Stimulated activated CD4-positive, alpha-beta T cell treated with anti-CD3 and anti-CD28 coated beads, Interleukin-12 subunit alpha, Interleukin-12 subunit beta, amount 100 ng/mL, for 4 hours (primary cell): Measurements from ENCODE around the gene TMOD4.
A peak's percentile ranks its signal among the peaks of the same experiment; 100 is the strongest.

Source experiments
- DNase-seq: peaks from one replicate; pipeline ENCODE4 v3.0.0-alpha.2; 2020

Gene TMOD4

DNA sequence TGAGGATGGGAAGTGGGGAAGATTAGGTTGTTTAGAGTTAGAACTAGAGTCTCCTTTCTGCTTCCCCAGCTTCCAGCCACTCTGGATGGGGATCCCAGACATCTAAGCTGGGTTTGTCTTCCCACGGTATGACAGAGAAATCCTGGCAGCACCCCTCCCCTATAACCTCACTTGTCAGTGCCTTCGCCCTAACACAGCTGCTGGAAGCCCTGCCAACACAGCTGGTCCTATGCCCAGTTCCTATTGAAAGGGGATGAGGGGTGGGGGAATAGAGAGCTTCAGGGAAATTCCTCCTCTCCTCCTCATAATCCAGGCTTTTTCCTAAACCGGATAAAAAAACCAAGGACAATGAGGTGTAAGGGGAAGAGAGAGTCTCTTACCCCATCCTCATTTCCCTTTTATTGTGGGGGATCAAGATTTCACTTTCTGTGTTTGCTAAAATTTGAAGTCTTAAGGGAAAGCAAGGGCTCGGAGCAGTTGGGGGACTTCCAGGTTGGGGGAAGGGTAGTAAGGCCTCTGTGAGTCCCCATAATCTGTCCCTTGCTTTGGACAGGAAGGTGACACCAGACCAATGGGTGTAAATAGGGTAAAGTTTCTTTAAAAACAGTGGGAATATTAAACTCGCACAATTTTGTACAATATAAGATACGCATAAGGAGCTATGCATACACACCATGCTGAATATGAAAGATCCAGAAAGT is 590 bp downstream of the TMOD4 start:
- DNase-seq: no peak

DNA sequence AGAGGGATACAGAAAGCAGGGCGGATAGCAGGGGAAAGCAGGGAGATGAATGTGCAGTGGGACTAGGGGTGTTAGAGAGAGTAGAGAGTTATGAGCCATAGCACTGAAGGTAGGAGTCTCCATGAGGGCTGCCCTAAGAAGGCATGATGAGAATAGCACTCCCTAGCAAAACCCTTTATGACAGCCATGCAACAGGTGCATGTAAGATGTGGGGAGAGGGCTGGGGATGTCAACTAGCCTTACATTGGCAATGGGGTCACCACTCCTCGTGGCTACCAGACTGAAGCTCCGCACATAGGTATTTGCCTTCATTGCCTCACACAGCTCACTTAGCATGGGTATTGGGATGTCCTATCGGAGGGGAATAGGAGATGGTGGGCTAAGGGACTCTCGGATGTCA is 4.6 kb downstream of the TMOD4 start:
- no peak for DNase-seq

DNA sequence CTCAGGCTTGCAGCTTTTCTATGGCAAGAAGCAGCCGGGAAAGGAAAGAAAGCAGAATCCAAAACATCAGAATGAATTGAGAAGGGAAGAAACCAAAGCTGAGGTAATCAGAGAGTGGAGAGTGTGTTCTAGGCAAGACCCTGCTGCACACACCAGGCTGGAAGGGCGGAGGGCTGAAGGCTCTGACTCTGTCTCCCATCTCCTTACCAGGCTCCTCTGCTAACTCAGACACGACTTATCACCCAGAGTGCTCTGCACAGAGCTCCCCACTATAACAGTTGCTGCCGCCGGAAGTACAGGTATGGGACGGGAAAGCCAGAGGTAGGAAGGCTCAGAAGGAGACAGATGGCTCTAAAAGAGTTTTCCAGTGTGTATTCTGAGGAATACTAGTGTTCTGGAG is 8.7 kb downstream of the TMOD4 start:
- no peak for DNase-seq

DNA sequence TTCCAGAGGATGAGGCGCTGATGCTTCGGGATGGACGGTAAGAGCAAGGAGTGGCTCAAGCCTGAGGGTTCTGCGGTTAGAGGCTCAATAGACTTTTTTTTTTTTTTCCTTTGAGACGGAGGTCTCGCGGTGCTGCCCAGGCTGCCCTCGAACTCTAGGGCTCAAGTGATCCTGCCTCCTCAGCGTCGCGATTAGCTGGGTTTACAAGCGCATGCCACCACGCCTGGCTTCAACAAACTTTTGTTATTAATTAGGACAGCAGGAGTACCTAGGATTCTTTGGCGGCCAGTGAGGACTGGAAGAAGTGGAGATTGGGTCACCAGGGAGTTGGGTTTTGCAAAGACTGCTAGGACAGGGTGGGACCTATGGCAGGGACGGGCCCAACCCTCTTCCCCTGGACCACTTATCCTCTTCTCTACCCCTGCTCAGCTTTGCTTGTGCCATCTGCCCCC is 9.2 kb downstream of the TMOD4 start:
- no peak for DNase-seq

DNA sequence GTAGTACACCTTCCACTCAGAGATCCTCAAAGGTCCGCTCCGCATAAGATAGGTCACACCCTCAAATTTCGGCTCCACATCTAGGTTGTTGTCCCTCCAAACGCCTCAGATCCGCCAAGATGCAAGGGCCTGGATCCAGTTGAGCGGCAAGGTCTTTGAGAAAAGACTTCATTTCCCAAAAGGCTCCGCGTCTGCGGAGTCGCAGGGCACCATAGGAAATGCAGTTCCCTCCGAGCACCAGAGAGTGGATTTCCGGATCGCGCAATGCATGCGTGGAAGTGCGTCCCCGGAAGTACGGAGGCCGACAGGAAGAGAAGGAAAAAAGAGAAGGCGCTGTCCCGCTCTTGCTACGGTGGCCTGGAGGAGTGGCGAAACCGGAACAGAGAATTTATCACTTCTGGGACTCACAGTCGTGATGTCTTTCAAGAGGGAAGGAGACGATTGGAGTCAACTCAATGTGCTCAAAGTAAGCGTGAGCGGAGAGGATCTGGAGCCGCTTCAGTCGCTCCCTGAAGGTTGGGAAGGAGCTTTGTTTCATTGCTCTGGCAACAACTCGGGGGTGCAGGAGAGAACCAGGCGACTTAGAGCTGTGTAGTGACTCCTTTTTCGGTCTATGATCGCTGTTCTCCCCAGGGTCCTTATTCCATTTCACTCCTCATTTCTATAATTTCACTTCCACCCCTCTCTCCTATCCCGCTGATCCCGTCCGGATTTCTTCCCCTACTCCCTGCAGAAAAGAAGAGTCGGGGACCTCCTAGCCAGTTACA is 9.9 kb downstream of the TMOD4 start, which contains the start of the genes LYSMD1 and SCNM1:
TSS of gene LYSMD1 (minus strand) at position 165 of the 767 bp plus-strand sequence. CDS start 644 bp downstream, outside the sequence.
TSS of gene SCNM1 (plus strand) at position 407 of the 767 bp plus-strand sequence. CDS start at position 416, 9 bp downstream.
- peak; percentile 90 for DNase-seq

DNA sequence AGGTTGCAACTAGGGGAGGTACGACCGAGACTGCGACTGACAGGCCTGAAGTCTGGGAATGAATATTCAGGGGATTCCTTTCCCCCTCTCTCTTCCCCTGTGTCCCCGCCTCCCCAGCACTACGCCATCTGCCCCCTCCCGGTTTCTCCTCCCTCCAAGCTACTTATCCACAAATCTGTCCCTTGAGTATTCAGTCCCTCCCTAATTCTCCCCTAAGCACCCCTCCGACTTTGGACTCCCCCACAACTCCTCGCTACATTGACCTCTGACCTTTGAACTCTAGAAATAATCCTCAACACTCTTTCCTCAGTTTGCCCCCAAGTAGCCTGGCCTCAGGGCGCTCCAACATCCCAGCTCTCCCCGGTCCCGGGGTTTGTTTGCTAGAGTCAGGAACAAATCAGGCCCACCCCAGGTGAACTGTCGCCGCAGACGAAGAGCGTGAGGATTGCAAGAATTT is 10.5 kb downstream of the TMOD4 start:
- DNase-seq: no peak

DNA sequence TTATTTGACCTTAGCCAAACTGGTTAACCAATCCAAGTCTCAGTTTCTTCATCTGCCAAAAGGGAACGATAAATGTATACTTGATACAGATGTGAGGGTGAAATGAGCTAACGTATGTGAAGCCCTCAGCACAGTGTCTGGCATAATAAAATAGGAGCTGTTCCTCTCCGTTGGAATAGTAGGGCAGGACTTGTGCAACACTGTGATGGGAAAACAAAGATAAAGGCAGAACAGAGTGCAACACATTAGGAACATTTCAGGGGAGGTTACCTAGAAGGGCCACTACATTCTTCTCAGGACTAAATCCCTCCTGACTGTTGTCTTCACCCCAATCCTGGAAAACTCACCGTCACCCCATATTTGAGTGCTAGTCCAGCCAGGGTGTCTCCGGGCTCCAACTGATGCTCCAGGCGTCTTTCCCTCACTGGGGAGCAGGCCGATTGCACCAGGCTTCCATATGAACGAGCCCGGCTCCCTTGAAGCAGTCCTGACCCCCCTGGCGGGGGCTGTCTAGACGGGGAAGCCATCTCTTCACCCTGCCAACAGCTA is 11.0 kb downstream of the TMOD4 start:
- DNase-seq: no peak

DNA sequence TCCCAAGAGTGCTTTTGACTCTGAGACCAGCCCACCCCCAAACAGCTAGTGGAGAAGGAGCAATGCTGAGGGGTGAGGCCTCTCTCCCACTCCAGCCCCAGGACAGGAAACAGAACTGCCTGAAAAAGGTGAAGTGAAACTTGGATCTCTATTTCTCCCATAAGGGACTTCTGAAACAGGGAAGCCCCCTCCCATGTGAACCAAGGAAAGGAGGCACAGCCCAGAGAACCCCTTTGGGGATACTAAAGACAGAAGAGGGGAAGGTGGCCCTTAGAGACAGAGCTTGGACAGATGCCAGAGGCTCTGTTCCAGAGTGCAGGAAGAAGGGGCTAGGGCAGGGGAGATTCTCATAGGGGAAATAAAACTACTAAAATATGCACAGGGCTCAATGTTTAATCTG is 16.4 kb downstream of the TMOD4 start:
- no peak for DNase-seq

DNA sequence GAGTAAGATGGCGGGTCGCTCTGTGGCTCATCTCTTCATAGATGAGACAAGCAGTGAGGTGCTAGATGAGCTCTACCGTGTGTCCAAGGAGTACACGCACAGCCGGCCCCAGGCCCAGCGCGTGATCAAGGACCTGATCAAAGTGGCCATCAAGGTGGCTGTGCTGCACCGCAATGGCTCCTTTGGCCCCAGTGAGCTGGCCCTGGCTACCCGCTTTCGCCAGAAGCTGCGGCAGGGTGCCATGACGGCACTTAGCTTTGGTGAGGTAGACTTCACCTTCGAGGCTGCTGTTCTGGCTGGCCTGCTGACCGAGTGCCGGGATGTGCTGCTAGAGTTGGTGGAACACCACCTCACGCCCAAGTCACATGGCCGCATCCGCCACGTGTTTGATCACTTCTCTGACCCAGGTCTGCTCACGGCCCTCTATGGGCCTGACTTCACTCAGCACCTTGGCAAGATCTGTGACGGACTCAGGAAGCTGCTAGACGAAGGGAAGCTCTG is 17.0 kb downstream of the TMOD4 start:
- no peak for DNase-seq

DNA sequence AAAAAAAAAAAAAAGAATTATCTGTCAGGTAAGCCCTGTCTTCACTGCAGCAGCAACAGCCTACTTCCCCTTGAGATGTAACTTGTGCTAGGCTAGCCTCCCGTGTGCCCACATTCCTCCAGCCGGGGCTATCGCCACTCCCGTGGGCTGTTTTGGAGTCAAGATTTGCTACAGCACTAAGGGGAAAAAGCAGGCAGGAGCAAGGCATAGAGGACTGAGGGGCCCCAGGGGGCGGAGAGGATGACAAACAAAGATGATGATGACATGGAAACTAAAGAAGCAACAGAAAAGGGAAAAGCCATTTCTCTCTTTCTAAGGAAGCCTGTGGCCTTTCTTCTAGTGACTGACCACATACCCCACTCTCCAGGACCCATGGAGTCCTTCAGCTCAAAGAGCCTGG is 17.5 kb downstream of the TMOD4 start:
- DNase-seq: peak; percentile 50

DNA sequence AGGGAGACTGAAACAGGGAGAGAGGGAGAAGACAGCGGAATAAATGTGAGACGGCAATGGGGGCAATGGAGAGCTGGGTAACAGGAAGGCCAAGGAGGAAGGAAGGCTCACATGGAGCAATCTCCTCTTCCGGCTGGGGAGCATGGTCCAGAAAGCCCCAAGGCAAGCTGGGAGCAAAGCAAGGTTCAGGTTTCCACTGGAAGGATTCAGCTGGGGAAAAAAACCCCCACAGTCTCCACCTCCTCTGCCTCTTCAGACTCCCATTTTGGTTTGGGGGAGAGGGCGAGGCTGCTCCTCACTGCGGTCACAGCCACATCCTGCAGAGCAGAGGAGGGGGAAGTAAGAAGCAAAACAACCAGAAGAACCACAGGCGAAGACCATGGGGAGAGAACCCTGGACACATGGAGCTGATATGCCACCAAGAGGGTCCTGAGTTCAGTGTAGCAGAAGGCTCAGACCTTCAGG is 18.7 kb downstream of the TMOD4 start:
- no peak for DNase-seq

DNA sequence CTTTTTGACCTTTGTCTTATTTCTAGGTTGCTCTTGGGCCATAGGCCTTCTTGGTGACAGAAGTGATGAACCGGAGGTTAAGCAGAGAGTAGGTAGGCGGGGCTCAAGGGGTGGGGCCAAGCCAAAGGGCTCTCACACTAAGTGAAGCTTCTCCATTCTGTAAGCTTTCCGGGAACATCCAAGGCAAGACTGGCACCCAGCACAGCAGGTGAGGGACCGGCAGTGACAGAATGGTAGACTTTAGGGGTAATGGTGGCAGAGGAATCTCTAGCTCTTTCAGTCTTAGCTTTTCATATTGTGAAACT is 19.3 kb downstream of the TMOD4 start, which contains the start of gene TNFAIP8L2:
TSS of gene TNFAIP8L2 (plus strand) at position 135 of the 305 bp plus-strand sequence. CDS start 2,049 bp downstream, outside the sequence.
- DNase-seq: peak; percentile 73

DNA sequence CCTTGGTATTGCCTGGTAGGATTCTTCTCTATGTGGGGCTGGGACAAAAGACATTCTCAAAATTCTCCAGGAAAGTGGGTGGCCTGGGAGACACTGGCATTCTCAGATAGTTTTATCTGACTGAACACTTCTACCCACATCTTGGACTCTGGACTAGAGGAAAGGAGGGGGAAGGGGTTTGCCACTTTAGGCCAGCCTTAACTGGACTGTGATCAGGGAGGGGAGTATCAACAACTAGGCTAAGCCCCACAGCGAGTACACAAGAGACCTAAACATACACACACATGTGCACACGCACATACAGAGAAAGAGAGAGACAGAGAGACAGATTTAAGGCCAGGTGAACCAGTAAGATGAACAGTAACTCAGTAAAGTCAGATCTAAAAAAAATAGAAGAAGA is 28.1 kb downstream of the TMOD4 start:
- DNase-seq: no peak

DNA sequence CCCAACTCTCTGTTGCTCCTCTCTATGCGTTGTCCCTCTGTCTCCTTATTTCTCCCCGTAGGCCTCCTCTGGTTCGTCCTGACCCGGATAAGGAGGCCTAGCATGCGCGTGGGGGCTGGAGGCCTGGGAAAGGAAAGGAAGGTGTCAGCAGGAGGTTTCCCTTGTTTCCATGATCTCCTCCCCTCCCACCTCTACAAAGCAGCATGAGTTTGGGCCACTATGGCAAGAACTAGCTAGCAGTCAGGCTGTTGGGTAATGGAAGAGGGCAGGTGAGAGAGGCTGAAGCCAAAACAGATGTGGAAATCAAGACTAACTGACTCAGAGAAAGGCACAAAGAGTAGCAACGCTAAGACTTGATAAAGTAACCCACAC is 28.7 kb downstream of the TMOD4 start:
- DNase-seq: no peak

DNA sequence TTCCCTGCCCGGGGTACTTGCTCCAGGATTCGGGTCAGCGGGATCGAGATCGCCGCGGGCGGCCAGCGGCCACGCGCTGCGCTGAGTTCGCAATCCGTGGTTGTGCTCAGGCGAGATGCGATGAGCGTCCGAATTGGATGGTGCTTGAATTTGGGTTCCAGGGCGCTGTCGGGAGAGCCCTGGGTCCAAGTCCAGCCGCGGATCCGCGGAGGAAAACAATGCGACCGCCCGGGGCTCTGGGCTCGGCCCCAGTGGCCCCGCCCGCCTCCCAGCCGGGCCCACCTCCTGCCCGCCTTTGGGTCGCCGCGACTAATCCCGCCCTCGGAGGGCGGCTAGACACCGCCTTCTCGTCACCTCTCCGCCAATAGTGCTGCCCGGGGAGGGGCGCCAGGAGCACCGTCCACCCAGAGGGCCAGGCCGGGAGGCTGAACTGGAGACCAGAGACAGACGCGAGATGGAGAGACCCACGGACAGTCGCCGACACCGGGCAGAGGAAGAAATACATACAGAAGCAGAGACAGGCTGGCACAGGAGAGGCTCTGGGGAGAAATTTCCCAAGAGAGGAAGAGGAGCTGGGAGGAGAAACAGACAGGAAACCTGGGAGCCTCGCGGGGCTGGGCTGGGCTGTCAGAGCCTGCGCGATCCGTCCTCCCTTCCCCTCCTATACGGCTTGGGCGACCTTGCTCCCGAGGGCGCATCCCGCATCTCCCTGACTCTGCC is 29.2 kb downstream of the TMOD4 start, which contains the start of gene SEMA6C:
TSS of gene SEMA6C (minus strand) at position 220 of the 720 bp plus-strand sequence. CDS start 4,010 bp downstream, outside the sequence.
- peak; percentile 84 for DNase-seq

DNA sequence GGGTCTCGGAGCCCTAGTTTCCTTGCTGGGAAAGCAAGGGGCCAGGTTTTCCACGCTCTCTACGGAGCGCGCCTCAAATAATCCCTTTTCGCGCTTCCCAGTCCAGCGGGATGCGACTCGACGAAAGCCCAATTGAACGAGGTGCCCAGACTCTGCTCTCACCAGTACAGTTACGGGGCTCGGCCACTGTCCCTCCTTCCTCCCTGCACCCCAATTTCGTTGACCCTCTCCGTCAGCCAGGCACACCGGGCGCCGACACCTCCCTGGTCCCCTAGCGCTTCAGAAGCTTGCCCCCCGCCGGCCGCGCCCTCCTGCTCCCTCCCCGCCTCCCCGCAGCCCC is 29.7 kb downstream of the TMOD4 start:
- DNase-seq: no peak

DNA sequence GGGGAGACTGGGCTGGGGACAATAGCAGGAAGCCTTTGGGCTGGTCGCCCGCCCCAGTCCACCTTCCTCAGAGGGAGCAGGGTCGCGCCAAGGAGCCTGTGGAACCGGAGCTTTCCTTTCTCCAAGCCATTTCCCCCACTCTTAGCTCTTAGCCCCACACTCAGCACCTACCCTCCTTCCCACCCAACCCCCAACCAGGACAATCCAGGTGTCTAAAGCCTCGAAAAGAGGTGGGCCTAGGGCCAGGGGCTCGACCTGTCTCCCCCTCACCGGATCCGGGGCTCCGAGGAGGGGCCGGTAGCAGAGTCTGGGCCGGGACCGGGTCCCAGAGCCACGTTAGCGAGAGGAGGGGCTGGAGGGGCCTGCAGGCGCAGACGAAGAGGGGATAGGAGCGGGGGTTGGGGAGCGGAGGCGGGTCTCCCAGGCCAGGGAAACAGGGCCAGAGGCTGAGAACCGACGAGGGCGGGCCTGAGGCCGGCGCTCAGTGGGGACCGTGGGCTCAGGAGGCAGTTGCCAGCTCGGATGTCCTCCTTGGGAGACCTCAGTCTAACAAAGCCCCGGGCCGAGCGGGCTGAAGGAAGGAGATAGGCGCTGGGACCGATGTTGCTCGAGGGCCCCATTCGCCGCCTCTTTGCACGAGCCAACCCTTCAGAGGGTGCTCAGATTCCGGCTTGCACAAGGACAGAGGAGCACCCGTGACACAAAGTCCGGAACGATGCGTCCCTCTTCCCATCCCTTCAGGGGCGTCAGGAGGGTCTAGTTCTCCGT is 30.3 kb downstream of the TMOD4 start:
- DNase-seq: no peak

DNA sequence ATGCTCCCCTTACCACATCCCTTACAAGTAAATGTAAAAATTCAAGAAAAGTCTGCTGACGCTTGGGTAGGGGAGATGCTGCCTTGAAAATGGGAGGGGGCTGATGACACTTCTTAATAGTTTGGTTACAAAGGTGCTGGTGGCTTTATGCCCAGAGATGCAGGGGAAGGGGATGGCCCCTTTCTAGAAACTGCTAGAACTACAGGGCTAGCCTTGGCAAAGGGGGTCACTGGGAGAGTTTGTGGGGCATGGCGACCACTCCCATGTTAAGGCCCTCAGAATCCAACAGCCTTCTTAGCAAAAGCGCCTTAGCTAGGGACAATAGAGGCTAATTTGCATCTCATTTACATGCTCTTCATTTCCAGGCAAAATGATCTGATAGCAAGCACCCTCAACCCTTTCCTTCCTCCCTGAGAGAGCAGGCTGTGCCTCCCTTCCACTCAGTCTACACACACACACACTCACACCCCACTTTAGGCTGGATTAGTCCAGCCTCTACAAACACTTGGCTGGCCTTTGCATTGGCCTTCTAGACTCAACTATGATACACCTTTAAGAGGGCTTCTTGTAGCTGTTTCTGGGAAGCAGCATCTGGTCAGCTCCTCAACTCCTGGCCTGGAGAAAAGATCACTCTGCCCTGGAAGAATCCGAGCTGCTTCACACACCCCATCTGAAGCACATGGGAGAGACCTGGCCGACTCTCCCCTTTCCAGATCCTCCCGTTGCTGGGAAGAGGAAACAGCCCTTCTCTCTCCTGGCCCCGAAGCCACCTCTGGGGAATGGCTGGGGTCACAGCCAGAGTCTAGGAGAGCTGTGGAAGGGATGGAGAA is 31.1 kb downstream of the TMOD4 start:
- no peak for DNase-seq

DNA sequence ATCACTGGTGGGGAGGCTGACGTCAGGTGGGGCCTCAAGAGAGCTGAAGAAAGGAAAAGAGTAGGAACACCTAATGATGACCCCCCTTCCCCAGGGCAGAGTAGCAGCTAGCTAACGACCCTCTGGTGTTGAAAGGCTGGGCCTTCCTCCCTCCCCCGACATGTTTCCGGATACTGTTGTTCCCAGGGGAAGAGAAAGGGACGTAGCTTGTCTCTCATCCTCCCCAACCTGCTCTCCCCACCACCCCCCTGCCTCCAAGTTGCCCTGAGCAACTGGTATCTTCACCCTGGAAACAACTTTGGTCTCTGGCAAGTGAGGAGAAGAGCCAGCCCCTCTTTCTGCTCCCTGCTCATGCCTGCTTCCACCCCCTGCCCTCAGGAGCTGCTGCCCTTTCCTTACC is 31.8 kb downstream of the TMOD4 start:
- no peak for DNase-seq

DNA sequence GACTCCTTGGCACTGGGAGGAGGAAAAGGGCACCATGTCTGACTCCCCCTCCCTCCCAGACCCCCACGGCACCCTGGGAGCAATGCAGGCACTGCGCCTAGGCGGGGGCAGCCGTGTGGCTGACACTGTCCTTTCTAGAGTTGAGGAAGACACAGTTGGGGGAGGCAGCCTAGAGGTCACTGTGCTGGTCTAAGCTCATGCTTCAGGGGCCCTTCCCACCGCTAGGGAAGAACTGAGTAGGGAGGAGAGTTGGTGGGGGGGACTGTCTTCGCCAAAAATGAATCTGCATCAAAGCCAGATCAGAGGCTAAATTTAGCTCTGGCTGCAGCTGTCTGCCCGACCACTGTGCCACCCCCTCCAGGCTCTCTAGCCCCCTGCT is 32.7 kb downstream of the TMOD4 start:
- no peak for DNase-seq

DNA sequence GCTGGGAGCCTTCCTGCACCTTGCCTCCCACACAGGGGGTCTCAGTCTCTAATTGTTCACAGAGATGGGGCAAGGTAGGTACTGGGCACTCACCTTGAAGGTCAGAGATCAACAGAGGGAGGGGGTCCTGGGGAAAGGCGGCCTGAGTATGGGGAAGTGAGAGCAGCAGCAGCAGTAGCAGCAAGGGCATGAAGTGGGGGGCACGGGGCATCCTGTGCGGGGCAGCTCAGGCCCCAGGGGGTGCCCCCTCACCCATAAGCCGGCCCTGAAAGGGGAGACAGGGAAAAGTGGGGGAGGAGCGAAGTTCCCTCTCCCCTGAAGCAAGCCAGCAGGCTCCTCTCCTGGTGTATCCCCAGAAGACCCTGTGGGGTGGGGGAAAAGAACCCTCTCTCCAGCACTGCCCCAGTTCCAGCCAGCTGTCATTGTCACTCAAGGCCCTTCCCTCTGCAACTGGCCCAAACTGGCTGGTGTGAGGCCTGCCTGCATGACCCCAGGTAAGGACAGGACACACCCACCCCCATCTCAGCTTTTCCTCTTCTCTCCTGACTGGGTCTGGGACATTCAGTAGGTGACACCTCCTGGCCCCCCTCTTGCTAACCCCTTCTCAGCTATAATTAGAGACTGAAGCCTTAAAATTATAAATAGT is 33.2 kb downstream of the TMOD4 start:
- DNase-seq: no peak
